Upper lobe of right lung (tissue), 1 donor: Measurements from ENCODE around the gene ORMDL3. TPM values are rescaled to one million over a fixed set of nuclear protein-coding genes. Genes with fewer than 3 reads are reported as not detected.

ENCODE experiments used
- ATAC-seq: fragments of 200-7000 bp; cut with Tn5 transposase; one replicate; pipeline ENCODE4 v1.9.1; 2020; ENCODE audit warnings: mild to moderate bottlenecking, moderate library complexity
- DNase-seq: peaks from one replicate; pipeline ENCODE4 v3.0.0-alpha.2; 2020
- H3K27ac ChIP-seq: fragments of 200-600 bp; one replicate; pipeline ENCODE4 v1.8.0; 2022
- H3K27me3 ChIP-seq: fragments of 200-600 bp; one replicate; pipeline ENCODE4 v1.8.0; 2022; ENCODE audit warnings: mild to moderate bottlenecking
- H3K36me3 ChIP-seq: fragments of 200-600 bp; one replicate; pipeline ENCODE4 v1.8.0; 2022
- H3K4me1 ChIP-seq: fragments of 200-600 bp; one replicate; pipeline ENCODE4 v1.8.0; 2022
- H3K4me3 ChIP-seq: fragments of 200-600 bp; one replicate; pipeline ENCODE4 v1.8.0; 2022; ENCODE audit warnings: mild to moderate bottlenecking
- H3K9me3 ChIP-seq: fragments of 200-600 bp; one replicate; pipeline ENCODE4 v1.8.0; 2022
- intact Hi-C: fragments of 100-400 bp; cut with DNase I; formaldehyde crosslinking; loops from one replicate; pipeline ENCODE4 v1.11.0; 2022
- total RNA-seq: library from RNA; stranded (reverse); fragmentation: NEBNext Ultra II Directional; extraction: Animal tissue kit (Norgen Biotek cat#: 25700); gene quantifications from one replicate; pipeline ENCODE4 v1.2.1, GENCODE V29; 2021
- TF ChIP-seq, protein P1 (sequence below): fragments of 200-600 bp; IDR thresholded peaks from one replicate; pipeline ENCODE4 v1.8.0; 2022; ENCODE audit warnings: antibody characterized with exemption
- donor health status: DM: no; HTN: yes; CAD: no; lungs with severe emphysema.

Gene ORMDL3
- total RNA-seq, 1 donor from 2014 or later: 70.3 TPM

DNA sequence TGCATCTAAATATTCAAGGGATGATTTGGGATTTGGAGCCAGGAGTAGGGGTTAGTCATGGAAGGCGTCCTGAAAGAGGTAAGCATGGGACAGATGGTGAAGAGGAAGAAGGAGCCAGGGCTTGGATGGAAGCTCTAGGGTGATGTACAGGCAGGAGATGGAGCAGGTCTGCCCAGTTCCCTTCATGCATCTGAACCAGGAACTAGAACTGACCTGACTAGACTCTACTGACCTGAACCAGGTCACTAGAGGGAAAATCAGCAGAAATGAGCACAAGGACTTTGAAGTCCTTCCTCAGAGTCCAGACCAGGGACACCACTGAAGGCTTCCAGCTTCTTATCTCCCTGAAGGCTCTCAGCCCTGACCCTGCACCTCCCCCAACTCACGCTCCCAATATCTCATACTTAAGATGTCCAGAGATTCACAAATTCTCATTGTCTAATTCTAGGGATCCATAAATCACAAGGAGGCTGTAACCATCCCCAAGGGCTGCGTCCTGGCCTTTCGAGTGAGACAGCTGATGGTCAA is 43.7 kb upstream of the ORMDL3 start:
- Histone ChIP-seq H3K36me3 (no peaks in the 10 kb centered on the region), H3K9me3 (no peaks in the 10 kb centered on the region), H3K4me3 (no peak overlapping the region), H3K27ac (no peak overlapping the region), H3K27me3 (no peaks in the 10 kb centered on the region), H3K4me1 (no peaks in the 10 kb centered on the region)
- ATAC-seq (no peak), DNase-seq (no peak)
- TF ChIP-seq, protein P1, sequence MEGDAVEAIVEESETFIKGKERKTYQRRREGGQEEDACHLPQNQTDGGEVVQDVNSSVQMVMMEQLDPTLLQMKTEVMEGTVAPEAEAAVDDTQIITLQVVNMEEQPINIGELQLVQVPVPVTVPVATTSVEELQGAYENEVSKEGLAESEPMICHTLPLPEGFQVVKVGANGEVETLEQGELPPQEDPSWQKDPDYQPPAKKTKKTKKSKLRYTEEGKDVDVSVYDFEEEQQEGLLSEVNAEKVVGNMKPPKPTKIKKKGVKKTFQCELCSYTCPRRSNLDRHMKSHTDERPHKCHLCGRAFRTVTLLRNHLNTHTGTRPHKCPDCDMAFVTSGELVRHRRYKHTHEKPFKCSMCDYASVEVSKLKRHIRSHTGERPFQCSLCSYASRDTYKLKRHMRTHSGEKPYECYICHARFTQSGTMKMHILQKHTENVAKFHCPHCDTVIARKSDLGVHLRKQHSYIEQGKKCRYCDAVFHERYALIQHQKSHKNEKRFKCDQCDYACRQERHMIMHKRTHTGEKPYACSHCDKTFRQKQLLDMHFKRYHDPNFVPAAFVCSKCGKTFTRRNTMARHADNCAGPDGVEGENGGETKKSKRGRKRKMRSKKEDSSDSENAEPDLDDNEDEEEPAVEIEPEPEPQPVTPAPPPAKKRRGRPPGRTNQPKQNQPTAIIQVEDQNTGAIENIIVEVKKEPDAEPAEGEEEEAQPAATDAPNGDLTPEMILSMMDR: no peak
- intact Hi-C loops: no loop called here

DNA sequence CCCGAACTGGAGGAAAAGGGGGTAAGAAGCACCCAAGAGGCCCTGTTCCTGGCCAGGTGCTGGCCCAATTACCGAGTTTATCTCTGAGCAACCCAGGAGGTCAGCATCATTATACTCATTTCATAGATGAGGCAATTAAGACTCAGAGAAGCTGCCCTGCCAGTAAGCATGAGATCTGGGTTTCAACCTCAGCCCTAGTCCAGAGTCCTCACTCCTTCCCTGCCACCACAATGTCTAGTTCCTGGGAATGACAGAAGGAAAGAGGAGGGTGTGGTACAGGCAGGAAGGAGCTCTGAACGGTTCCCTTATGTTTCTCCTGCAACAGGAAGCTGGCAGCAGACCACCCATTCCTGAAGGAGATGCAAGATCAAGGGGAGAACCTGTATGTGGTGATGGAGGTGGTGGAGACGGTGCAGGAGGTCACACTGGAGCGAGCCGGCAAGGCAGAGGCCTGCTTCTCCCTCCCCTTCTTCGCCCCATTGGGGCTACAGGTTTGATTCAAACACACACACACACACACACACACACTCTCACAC is 42.8 kb upstream of the ORMDL3 start:
- Histone ChIP-seq H3K9me3 (no peaks in the 10 kb centered on the region), H3K27me3 (no peaks in the 10 kb centered on the region), H3K4me1 (no peaks in the 10 kb centered on the region), H3K4me3 (no peak overlapping the region), H3K27ac (no peak overlapping the region), H3K36me3 (no peaks in the 10 kb centered on the region)
- DNase-seq (no peak), ATAC-seq (no peak)
- intact Hi-C loops: no loop called here
- TF ChIP-seq, protein P1: no peak

DNA sequence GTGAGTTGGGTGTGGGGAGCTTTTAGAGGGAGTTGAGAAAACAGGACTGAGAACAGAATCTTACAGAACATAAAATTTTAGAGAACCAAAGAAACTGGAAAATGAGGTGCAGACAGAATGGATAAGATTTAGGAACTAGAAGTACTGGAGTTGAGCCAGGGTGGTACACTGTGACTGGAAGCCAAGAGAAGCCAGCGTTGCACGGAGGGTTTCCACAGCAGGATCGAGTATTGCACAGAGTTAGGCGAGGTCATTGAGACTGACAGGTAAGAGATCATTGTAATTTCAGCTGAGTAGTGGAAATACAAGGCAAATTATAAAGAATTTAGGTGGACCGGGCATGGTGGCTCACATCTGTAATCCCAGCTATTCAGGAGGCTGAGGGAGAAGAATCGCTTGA is 42.0 kb upstream of the ORMDL3 start:
- TF ChIP-seq, protein P1: no peak
- Histone ChIP-seq H3K36me3 (no peaks in the 10 kb centered on the region), H3K4me1 (no peaks in the 10 kb centered on the region), H3K27ac (no peak overlapping the region), H3K4me3 (no peak overlapping the region), H3K27me3 (no peaks in the 10 kb centered on the region), H3K9me3 (no peaks in the 10 kb centered on the region)
- DNase-seq (no peak), ATAC-seq (peak; percentile 17)
- intact Hi-C loops: no loop called here

DNA sequence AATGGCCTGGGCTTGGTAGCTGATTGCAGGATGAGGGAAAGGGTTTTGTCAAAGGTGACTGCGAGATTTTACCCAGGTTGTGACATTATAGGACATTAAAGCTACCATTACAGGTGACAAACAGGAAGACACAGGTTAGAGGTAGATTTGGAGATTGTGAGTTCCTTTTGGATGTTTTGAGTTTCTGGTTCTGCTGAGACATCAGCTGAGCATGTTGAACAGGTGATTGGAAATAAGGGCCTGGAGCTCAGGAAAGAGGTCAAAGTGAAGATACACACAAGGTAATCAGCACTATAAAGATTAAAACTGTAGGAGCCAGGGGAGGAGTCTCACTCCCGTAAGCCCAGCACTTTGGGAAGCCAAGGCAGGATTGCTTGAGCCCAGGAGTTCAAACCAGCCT is 41.4 kb upstream of the ORMDL3 start:
- H3K9me3 ChIP-seq: no peaks in the 10 kb centered on the region
- no peaks in the 10 kb centered on the region for H3K4me1 ChIP-seq
- no peaks in the 10 kb centered on the region for H3K27me3 ChIP-seq
- intact Hi-C loops: no loop called here
- DNase-seq: no peak
- H3K4me3 ChIP-seq: no peak overlapping the region
- ATAC-seq: no peak
- TF ChIP-seq, protein P1: no peak
- no peak overlapping the region for H3K27ac ChIP-seq
- H3K36me3 ChIP-seq: no peaks in the 10 kb centered on the region

DNA sequence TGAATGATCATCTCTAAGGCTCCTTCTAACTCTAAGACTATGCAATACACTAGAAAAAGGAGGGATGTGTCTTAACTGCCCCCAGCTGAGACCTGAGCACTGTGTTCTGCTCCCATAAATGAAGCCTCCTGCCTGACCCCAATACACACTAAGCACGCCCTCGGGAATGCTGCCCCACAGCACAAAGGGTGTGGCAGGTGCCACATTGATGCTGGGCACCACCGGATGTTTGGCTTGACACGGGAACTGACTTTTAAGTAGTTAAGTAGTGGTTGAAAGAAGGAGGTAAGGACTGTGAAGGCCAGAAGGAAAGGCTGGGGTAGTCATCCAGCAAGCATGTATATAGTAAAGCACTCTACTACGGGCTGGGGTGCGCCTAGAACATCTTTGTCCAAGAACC is 39.4 kb upstream of the ORMDL3 start:
- ATAC-seq: no peak
- Histone ChIP-seq H3K27me3 (no peaks in the 10 kb centered on the region), H3K36me3 (no peaks in the 10 kb centered on the region), H3K27ac (peak overlapping the region; percentile 36), H3K9me3 (no peaks in the 10 kb centered on the region), H3K4me3 (no peak overlapping the region), H3K4me1 (no peaks in the 10 kb centered on the region)
- intact Hi-C loops: no loop called here
- no peak for DNase-seq
- TF ChIP-seq, protein P1: no peak
